ENCODE data around the gene SIM1.

SIM1 gene

GRCh38 chr6:100344761-100345160 lies 120.0 kb downstream of the SIM1 start:
- in situ Hi-C loops (cut with HindIII; ENCODE audit: low sequenced_read_pairs): no loop called here
- no peak for TF ChIP-seq CTCF (IDR thresholded peaks at IDR 0.05; ENCODE audit: low read depth, low read length, missing control alignments)
- no peak for DNase-seq (ENCODE audit: low read depth)
- H3K4me3 ChIP-seq (ENCODE audit: low read depth, low read length): no peak overlapping the region

GRCh38 chr6:100344321-100344720 lies 120.4 kb downstream of the SIM1 start:
- in situ Hi-C loops (cut with HindIII; ENCODE audit: low sequenced_read_pairs): no loop called here
- no peak overlapping the region for H3K4me3 ChIP-seq (ENCODE audit: low read depth, low read length)
- TF ChIP-seq CTCF (IDR thresholded peaks at IDR 0.05; ENCODE audit: low read depth, low read length, missing control alignments): no peak
- no peak for DNase-seq (ENCODE audit: low read depth)

- DNase-seq (ENCODE audit: low read depth): no peak
- TF ChIP-seq CTCF (IDR thresholded peaks at IDR 0.05; ENCODE audit: low read depth, low read length, missing control alignments): no peak
These were observed 121.2 kb downstream of the SIM1 start for GRCh38 chr6:100343316-100344077.

GRCh38 chr6:100342830-100343229 lies 121.9 kb downstream of the SIM1 start:
- in situ Hi-C loops (cut with HindIII; ENCODE audit: low sequenced_read_pairs): no loop called here
- no peak for DNase-seq (ENCODE audit: low read depth)
- TF ChIP-seq CTCF (IDR thresholded peaks at IDR 0.05; ENCODE audit: low read depth, low read length, missing control alignments): no peak
- no peak overlapping the region for H3K4me3 ChIP-seq (ENCODE audit: low read depth, low read length)

More at GRCh38 chr6:100343316-100344077, 121.2 kb downstream of the SIM1 start:
- in situ Hi-C loops (cut with HindIII; ENCODE audit: low sequenced_read_pairs): no loop called here
- no peak overlapping the region for H3K4me3 ChIP-seq (ENCODE audit: low read depth, low read length)

- H3K4me3 ChIP-seq (ENCODE audit: low read depth, low read length): no peak overlapping the region
- no peak for TF ChIP-seq CTCF (IDR thresholded peaks at IDR 0.05; ENCODE audit: low read depth, low read length, missing control alignments)
- DNase-seq (ENCODE audit: low read depth): no peak
- in situ Hi-C loops (cut with HindIII; ENCODE audit: low sequenced_read_pairs): no loop called here
These were observed 125.0 kb downstream of the SIM1 start for GRCh38 chr6:100339574-100340255.

- no peak for TF ChIP-seq CTCF (IDR thresholded peaks at IDR 0.05; ENCODE audit: low read depth, low read length, missing control alignments)
- DNase-seq (ENCODE audit: low read depth): no peak
- H3K4me3 ChIP-seq (ENCODE audit: low read depth, low read length): no peak overlapping the region
- in situ Hi-C loops (cut with HindIII; ENCODE audit: low sequenced_read_pairs): no loop called here
These were observed 126.6 kb downstream of the SIM1 start for GRCh38 chr6:100338090-100338489.

Data from astrocyte of the cerebellum (primary cell).